GM23338 (cell line): ENCODE data around the gene HCRT. TPM values are rescaled to one million over a fixed set of nuclear protein-coding genes. Genes with fewer than 3 reads are reported as not detected.
"Not testable (repeated sequence)": the region's sequence is repeated elsewhere in the genome, so short reads cannot be mapped to it uniquely, and the experiment has no call there.

Source experiments
- ATAC-seq: fragments of 200-7000 bp; cut with Tn5 transposase; 3 replicates; pipeline ENCODE4 v1.9.1; 2020
- DNase-seq: peaks from one replicate; pipeline ENCODE4 v3.0.0-alpha.2; 2015; ENCODE audit warnings: low spot score
- H2AFZ ChIP-seq: fragments of 200-600 bp; sonication (generic); 2 replicates; pipeline ENCODE4 v1.8.0; 2016; ENCODE audit warnings: antibody characterized with exemption, mild to moderate bottlenecking, moderate library complexity
- H3F3A ChIP-seq: fragments of 200-600 bp; sonication (generic); replicated peaks from 2 replicates; pipeline ENCODE4 v1.8.0; 2017; ENCODE audit warnings: antibody characterized with exemption, mixed run types, low read depth
- H3K27ac ChIP-seq: fragments of 200-600 bp; sonication (generic); 2 replicates; pipeline ENCODE4 v1.6.1; 2016; ENCODE audit warnings: low read depth
- H3K27me3 ChIP-seq: fragments of 200-600 bp; sonication (generic); 2 replicates; pipeline ENCODE4 v1.8.0; 2016; ENCODE audit warnings: mild to moderate bottlenecking, mixed run types, moderate library complexity; ENCODE audit not compliant: insufficient read depth
- H3K36me3 ChIP-seq: fragments of 200-600 bp; sonication (generic); 2 replicates; pipeline ENCODE4 v1.8.0; 2016; ENCODE audit warnings: mild to moderate bottlenecking; ENCODE audit not compliant: insufficient read depth
- H3K4me1 ChIP-seq: fragments of 200-600 bp; sonication (generic); 2 replicates; pipeline ENCODE4 v1.8.0; 2016; ENCODE audit warnings: mild to moderate bottlenecking, moderate library complexity; ENCODE audit not compliant: insufficient read depth
- H3K4me2 ChIP-seq: fragments of 200-600 bp; sonication (generic); 2 replicates; pipeline ENCODE4 v1.7.1; 2017; ENCODE audit warnings: mixed run types
- H3K4me3 ChIP-seq: fragments of 200-600 bp; sonication (generic); 2 replicates; pipeline ENCODE4 v1.6.1; 2016; ENCODE audit warnings: mixed run types
- H3K79me2 ChIP-seq: fragments of 200-600 bp; sonication (generic); replicated peaks from 2 replicates; pipeline ENCODE4 v1.8.0; 2017; ENCODE audit warnings: mild to moderate bottlenecking; ENCODE audit not compliant: insufficient read depth
- H3K9me2 ChIP-seq: fragments of 200-600 bp; sonication (generic); 2 replicates; pipeline ENCODE4 v1.8.0; 2017; ENCODE audit not compliant: insufficient read depth
- H4K20me1 ChIP-seq: fragments of 200-600 bp; sonication (generic); replicated peaks from 2 replicates; pipeline ENCODE4 v1.8.0; 2017; ENCODE audit warnings: mild to moderate bottlenecking; ENCODE audit not compliant: insufficient read depth
- H3K27ac Mint-ChIP-seq: 2 replicates; pipeline ENCODE4 v1.8.0; 2020; ENCODE audit warnings: inconsistent platforms, mild to moderate bottlenecking, moderate library complexity, mixed read lengths
- H3K27me3 Mint-ChIP-seq: 3 replicates; pipeline ENCODE4 v1.8.0; 2022; ENCODE audit warnings: low read depth, mild to moderate bottlenecking, moderate library complexity, mixed read lengths, inconsistent platforms; ENCODE audit not compliant: insufficient read depth, poor library complexity
- H3K36me3 Mint-ChIP-seq: 3 replicates; pipeline ENCODE4 v1.8.0; 2021; ENCODE audit warnings: low read depth, mild to moderate bottlenecking, inconsistent platforms, moderate library complexity, mixed read lengths
- H3K4me1 Mint-ChIP-seq: 3 replicates; pipeline ENCODE4 v1.8.0; 2020; ENCODE audit warnings: mild to moderate bottlenecking, inconsistent platforms, mixed read lengths
- H3K4me3 Mint-ChIP-seq: 3 replicates; pipeline ENCODE4 v1.8.0; 2021; ENCODE audit warnings: moderate library complexity, mild to moderate bottlenecking, inconsistent platforms, mixed read lengths
- H3K9me3 Mint-ChIP-seq: 3 replicates; pipeline ENCODE4 v1.8.0; 2020; ENCODE audit warnings: moderate library complexity, mild to moderate bottlenecking, inconsistent platforms, mixed read lengths
- CREB1 ChIP-seq: fragments of 250-450 bp; sonication (Bioruptor Pico); IDR thresholded peaks from 2 replicates; pipeline ENCODE4 v1.5.0; 2020; ENCODE audit warnings: low read depth, mild to moderate bottlenecking, moderate library complexity
- POLR2AphosphoS5 ChIP-seq: IDR thresholded peaks from 2 replicates; pipeline ENCODE4 v1.6.1; 2016; ENCODE audit warnings: antibody characterized with exemption, low read depth
- ZNF114 ChIP-seq: fragments of 250-450 bp; sonication (Bioruptor Pico); IDR thresholded peaks from 2 replicates; pipeline ENCODE4 v1.5.0; 2020; ENCODE audit warnings: mild to moderate bottlenecking, moderate library complexity
- ZNF331 ChIP-seq: fragments of 250-450 bp; sonication (Bioruptor Pico); IDR thresholded peaks from 2 replicates; pipeline ENCODE4 v1.5.0; 2020; ENCODE audit warnings: low read depth, mild to moderate bottlenecking, moderate library complexity
- polyA plus RNA-seq: library from polyadenylated mRNA; unstranded; fragments of >200 nt; fragmentation: Nextera tagmentation; extraction: Ambion mirVana; gene quantifications from 2 replicates; pipeline ENCODE4 v1.2.1, GENCODE V29; 2016
- total RNA-seq: library from RNA; depleted of rRNA; stranded (reverse); fragments of >200 nt; shearing (Covaris generic); gene quantifications from 2 replicates; pipeline ENCODE4 v1.2.3, GENCODE V29; 2014
- TF ChIP-seq, protein P1 (sequence below): IDR thresholded peaks from 2 replicates; pipeline ENCODE4 v1.6.1; 2016; ENCODE audit warnings: antibody characterized with exemption
- TF ChIP-seq, protein P2 (sequence below), 2 experiments: fragments of 200-600 bp in 1 of 2; sonication (generic) in 1 of 2; conservative IDR thresholded peaks; 2 replicates each; pipeline versions ENCODE4 v1.5.1 to v1.6.1; 2016 to 2017; ENCODE audit warnings: antibody characterized with exemption in 2 of 2, low read depth in 2 of 2, mild to moderate bottlenecking in 2 of 2, moderate library complexity in 1 of 2

The HCRT gene
- total and polyA plus RNA-seq, 2 experiments from 2014 or later, result not detected

DNA sequence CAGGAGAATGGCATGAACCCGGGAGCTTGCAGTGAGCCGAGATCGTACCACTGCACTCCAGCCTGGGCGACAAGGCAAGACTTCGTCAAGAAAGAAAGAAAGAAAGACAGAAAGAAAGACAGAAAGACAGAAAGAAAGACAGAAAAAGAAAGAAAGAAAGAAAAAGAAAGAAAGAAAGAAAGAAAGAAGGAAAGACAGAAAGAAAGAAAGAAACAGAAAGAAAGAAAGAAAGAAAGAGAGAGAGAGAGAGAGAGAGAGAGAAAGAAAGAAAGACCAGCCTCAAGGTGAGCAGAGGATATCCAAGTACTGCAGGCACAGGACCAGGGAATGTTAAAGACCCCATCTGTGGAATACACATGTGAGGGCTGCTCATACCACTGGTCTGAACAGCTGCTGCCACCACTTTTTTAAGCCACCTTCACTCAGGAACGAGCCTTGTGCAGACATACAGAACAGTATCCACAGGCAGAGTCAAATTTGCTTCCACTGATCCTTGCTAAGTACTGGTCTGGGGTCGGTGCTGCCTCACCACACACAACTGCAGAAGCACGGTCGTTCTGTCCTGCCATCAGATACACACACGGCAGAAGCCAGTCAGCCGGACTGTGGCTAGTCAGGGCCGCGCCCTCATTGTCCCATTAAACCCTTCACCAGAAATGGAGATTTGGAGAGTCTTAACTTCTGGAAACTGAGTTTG is 38.2 kb downstream of the HCRT start (continued):
- TF ChIP-seq, protein P1, sequence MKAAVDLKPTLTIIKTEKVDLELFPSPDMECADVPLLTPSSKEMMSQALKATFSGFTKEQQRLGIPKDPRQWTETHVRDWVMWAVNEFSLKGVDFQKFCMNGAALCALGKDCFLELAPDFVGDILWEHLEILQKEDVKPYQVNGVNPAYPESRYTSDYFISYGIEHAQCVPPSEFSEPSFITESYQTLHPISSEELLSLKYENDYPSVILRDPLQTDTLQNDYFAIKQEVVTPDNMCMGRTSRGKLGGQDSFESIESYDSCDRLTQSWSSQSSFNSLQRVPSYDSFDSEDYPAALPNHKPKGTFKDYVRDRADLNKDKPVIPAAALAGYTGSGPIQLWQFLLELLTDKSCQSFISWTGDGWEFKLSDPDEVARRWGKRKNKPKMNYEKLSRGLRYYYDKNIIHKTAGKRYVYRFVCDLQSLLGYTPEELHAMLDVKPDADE, result no peak
- TF ChIP-seq ZNF331 (no peak), CREB1 (CRISPR knock-in tag) (no peak), POLR2AphosphoS5 (no peak), ZNF114 (CRISPR knock-in tag) (no peak)

DNA sequence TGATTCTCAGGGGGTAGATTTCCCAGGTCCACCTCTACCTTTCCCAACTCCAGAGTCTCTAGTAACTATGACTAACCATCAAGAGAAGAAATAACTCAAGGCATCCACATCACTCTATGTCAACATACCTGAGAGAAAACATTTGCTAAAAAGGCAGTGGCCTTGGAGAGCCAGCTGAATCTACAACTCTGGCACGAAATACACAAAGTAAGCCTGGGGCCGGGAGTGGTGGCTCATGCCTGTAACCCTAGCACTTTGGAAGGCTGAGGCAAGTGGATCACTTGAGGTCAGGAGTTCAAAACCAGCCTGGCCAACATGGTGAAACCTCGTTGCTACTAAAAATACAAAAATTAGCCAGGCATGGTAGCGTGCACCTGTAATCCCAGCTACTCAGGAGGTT is 42.1 kb downstream of the HCRT start:
- H3K27ac ChIP-seq, H3K36me3 ChIP-seq, H3K4me2 ChIP-seq, H2AFZ ChIP-seq, H3K27me3 ChIP-seq, ATAC-seq, H3K4me1 ChIP-seq, H3K4me3 ChIP-seq, H3K27me3 Mint-ChIP-seq, H3K9me2 ChIP-seq, H3K27ac Mint-ChIP-seq, H3K4me3 Mint-ChIP-seq, DNase-seq, H3F3A ChIP-seq, H3K4me1 Mint-ChIP-seq, H3K9me3 Mint-ChIP-seq: not testable (repeated sequence)
- peaks cover 15% of the 10 kb centered on the region; the same call in 2 of the 3 replicates for H3K36me3 Mint-ChIP-seq
- H3K79me2 ChIP-seq, result peaks cover 86% of the 10 kb centered on the region
- H4K20me1 ChIP-seq, result peaks cover 20% of the 10 kb centered on the region

DNA sequence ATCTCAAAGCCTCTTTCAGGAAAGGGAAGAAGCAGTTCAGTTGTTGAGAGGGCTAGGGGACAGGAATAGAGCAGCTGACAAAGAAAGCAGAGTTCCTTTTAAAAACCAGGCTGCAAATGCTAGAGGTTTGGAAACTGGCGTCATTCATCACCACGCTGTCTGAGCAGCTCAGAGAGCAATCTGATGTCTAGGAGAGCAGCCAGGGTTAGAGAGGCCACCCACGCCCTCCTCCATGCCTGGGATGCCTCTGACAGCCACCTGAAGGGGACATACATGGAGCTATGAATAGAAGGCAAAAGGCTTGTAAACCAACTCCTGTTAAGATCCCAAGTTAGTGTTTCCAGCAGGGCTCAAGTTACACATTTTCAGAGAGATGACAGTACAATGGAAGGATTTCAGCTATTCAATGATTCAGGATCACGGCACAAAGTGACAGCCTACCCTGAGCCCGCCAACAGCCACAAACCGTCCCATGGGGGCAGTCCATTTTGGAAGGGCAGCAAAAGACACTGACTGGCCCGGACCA is 42.8 kb downstream of the HCRT start:
- ATAC-seq, result no peak
- Histone ChIP-seq H3K79me2 (peaks cover 87% of the 10 kb centered on the region), H3K4me3 (no peak overlapping the region), H3K27me3 (no peaks in the 10 kb centered on the region), H3K27ac (no peak overlapping the region), H3K36me3 (no peaks in the 10 kb centered on the region), H3F3A (no peaks in the 10 kb centered on the region), H4K20me1 (peaks cover 20% of the 10 kb centered on the region), H3K9me2 (no peaks in the 10 kb centered on the region), H2AFZ (no peak overlapping the region), H3K4me2 (no peak overlapping the region), H3K4me1 (no peaks in the 10 kb centered on the region; the same call in 1 of the 2 replicates)
- Mint-ChIP-seq H3K4me3 (no peak overlapping the region), H3K4me1 (no peaks in the 10 kb centered on the region; the same call in 2 of the 3 replicates), H3K36me3 (peaks cover 13% of the 10 kb centered on the region; the same call in 2 of the 3 replicates), H3K27ac (no peak overlapping the region), H3K27me3 (no peaks in the 10 kb centered on the region), H3K9me3 (no peaks in the 10 kb centered on the region)
- no peak for DNase-seq
- no peak for TF ChIP-seq ZNF114 (CRISPR knock-in tag)

DNA sequence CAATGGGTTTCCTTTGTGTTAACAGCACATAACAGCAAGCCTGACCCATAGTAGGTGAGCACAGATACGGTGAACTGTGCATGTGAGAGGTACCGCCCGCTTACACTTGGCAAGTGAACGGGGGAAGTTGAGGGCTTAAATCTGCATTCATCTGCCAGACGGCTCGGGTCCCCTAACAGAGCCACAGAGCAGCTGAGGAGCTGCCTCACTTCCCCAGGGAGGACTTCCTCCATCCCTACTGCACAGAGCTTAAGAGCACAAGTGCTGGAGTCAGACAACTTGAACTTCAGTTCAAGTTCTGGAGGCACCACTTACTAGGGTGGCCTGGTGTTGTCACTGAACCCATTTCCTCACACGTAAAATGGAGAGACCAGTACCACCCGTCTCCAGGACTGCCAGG is 43.9 kb downstream of the HCRT start:
- Mint-ChIP-seq H3K9me3 (no peaks in the 10 kb centered on the region), H3K27me3 (no peaks in the 10 kb centered on the region), H3K27ac (no peak overlapping the region), H3K36me3 (peaks cover 9% of the 10 kb centered on the region; the same call in 2 of the 3 replicates), H3K4me3 (no peak overlapping the region), H3K4me1 (peaks cover 3% of the 10 kb centered on the region; the same call in 1 of the 3 replicates)
- Histone ChIP-seq H3K27me3 (no peaks in the 10 kb centered on the region), H3K4me2 (no peak overlapping the region), H3K27ac (no peak overlapping the region; the same call in 1 of the 2 replicates), H3K79me2 (peaks cover 91% of the 10 kb centered on the region), H3K4me3 (no peak overlapping the region), H3K36me3 (no peaks in the 10 kb centered on the region), H2AFZ (no peak overlapping the region), H3K9me2 (no peaks in the 10 kb centered on the region), H3K4me1 (peaks cover 2% of the 10 kb centered on the region), H3F3A (no peaks in the 10 kb centered on the region), H4K20me1 (peaks cover 20% of the 10 kb centered on the region)
- DNase-seq (no peak), ATAC-seq (no peak)
- TF ChIP-seq, protein P2, sequence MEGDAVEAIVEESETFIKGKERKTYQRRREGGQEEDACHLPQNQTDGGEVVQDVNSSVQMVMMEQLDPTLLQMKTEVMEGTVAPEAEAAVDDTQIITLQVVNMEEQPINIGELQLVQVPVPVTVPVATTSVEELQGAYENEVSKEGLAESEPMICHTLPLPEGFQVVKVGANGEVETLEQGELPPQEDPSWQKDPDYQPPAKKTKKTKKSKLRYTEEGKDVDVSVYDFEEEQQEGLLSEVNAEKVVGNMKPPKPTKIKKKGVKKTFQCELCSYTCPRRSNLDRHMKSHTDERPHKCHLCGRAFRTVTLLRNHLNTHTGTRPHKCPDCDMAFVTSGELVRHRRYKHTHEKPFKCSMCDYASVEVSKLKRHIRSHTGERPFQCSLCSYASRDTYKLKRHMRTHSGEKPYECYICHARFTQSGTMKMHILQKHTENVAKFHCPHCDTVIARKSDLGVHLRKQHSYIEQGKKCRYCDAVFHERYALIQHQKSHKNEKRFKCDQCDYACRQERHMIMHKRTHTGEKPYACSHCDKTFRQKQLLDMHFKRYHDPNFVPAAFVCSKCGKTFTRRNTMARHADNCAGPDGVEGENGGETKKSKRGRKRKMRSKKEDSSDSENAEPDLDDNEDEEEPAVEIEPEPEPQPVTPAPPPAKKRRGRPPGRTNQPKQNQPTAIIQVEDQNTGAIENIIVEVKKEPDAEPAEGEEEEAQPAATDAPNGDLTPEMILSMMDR (conservative IDR thresholded peaks at IDR 0.05; ENCODE audit: low read depth in 2 of 2), result no peak

DNA sequence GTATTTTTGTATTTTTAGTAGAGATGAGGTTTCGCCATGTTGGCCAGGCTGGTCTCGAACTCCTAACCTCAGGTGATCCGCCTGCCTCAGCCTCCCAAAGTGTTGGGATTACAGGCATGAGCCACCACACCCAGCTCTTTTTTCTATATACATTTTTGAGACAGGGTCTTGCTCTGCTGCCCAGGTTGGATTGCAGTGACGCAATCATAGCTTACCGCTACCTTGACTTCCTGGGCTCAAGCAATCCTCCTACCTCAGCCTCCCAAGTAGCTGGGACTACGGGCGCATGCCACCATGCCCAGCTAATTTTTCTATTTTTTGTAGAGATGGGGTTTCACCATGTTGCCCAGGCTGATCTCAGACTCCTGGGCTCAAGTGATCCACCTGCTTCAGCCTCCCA is 44.6 kb downstream of the HCRT start:
- H3K4me3 ChIP-seq, H3K36me3 Mint-ChIP-seq, H3K27me3 Mint-ChIP-seq, H3K4me2 ChIP-seq, H3K9me2 ChIP-seq, H3K27ac Mint-ChIP-seq, H3K4me1 Mint-ChIP-seq, ATAC-seq, H3K4me1 ChIP-seq, DNase-seq, H3K4me3 Mint-ChIP-seq, H3K36me3 ChIP-seq, H3F3A ChIP-seq, H2AFZ ChIP-seq, H3K27me3 ChIP-seq, H3K9me3 Mint-ChIP-seq, H3K27ac ChIP-seq: not testable (repeated sequence)
- Histone ChIP-seq H4K20me1 (peaks cover 20% of the 10 kb centered on the region), H3K79me2 (peaks cover 87% of the 10 kb centered on the region)
